Adrenal gland (tissue), 5 donors: Measurements from ENCODE around the gene CLASP1.

ENCODE experiments used
- POLR2A ChIP-seq, 2 donors: fragments of 450-650 bp; IDR thresholded peaks; one replicate each; pipeline ENCODE4 v1.6.1; 2017; ENCODE audit warnings: antibody characterized with exemption in 2 of 2, mild to moderate bottlenecking in 2 of 2, moderate library complexity in 1 of 2
- TF ChIP-seq, protein P1 (sequence below), 6 experiments: fragments of 450-650 bp in 4 of 6; fragments of 200-600 bp in 2 of 6; sonication (generic) in 1 of 6; IDR thresholded peaks; 1 replicate in 5 of 6; 2 replicates in 1 of 6; pipeline versions ENCODE4 v1.5.1 to v1.8.0; 2016 to 2021; ENCODE audit warnings: antibody characterized with exemption in 6 of 6, mild to moderate bottlenecking in 2 of 6, moderate library complexity in 1 of 6
- donor health status: DM: no; HTN: no; CAD: no.

DNA sequence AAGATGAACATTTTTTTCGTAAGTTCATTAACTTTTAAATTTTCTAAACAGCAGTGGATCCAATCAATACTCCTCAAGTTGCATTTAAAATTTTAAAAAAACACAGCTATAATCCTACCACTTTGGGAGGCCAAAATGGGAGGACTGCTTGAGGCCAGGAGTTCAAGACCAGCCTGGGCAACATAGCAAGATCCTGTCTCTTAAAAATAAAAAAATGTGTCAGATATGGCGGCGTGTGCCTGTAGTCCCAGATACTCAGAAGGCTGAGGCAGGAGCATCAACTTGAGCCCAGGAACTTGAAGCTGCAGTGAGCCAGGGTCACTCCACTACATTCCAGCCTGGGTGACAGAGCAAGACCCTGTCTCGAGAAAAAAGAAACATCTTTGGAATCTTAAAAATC lies 178.3 kb downstream of the CLASP1 start:
- TF ChIP-seq, protein P1, sequence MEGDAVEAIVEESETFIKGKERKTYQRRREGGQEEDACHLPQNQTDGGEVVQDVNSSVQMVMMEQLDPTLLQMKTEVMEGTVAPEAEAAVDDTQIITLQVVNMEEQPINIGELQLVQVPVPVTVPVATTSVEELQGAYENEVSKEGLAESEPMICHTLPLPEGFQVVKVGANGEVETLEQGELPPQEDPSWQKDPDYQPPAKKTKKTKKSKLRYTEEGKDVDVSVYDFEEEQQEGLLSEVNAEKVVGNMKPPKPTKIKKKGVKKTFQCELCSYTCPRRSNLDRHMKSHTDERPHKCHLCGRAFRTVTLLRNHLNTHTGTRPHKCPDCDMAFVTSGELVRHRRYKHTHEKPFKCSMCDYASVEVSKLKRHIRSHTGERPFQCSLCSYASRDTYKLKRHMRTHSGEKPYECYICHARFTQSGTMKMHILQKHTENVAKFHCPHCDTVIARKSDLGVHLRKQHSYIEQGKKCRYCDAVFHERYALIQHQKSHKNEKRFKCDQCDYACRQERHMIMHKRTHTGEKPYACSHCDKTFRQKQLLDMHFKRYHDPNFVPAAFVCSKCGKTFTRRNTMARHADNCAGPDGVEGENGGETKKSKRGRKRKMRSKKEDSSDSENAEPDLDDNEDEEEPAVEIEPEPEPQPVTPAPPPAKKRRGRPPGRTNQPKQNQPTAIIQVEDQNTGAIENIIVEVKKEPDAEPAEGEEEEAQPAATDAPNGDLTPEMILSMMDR (IDR thresholded peaks at IDR 0.05) = no peak
- no peak for TF ChIP-seq POLR2A (IDR thresholded peaks at IDR 0.05)
